ENCODE data around the gene FARS2. TPM values are rescaled to one million over a fixed set of nuclear protein-coding genes. Genes with fewer than 3 reads are reported as not detected.
A peak's percentile ranks its signal among the peaks of the same experiment; 100 is the strongest.

FARS2 gene
- total and polyA plus RNA-seq, 9 of the 15 experiments (the other 6 are each of a cell fraction or from before 2014, with no cell fraction given), result 16.5 to 62.2 (median 27.0) TPM

DNA sequence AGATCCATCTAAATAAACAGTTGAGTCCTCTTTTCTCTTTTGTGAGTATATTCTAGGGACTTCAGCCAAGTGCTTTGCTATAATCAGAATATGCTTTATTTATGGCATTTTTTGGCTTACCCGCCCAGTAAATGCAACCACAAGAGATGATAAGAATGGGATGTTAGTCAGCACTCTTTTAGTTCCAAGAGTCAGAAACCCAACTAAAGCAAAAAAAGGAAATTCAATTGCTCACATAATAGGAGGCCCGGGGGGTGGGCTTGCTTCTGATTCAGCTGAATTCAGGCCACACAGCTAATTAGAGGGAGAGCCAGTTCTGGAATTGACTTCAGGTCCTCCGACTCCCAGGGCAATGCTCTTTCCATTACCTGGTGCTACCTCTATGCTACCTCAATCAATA lies 250.6 kb downstream of the FARS2 start:
- Histone ChIP-seq H3K4me3 (no peak overlapping the region), H3K4me2 (ENCODE audit: insufficient read depth, low read length) (no peak overlapping the region), H3K9me1 (ENCODE audit: control insufficient read depth, insufficient read depth, low read length) (no peaks in the 10 kb centered on the region), H3K27ac (ENCODE audit: extremely low read depth, low read depth, low read length) (no peak overlapping the region), H3K9me3 (replicated peaks; ENCODE audit: control insufficient read depth, insufficient read depth, low read depth, low read length) (no peaks in the 10 kb centered on the region), H3K27me3 (ENCODE audit: control insufficient read depth in 2 of 2, insufficient read depth in 2 of 2, low read length in 2 of 2) (no peaks in the 10 kb centered on the region), H2AFZ (ENCODE audit: low read depth, low read length) (no peak overlapping the region), H3K36me3 (ENCODE audit: control insufficient read depth, insufficient read depth, low read length) (no peaks in the 10 kb centered on the region), H3K79me2 (ENCODE audit: control insufficient read depth, insufficient read depth, low read length) (no peaks in the 10 kb centered on the region), H3K4me1 (replicated peaks in 1 of 2; ENCODE audit: control insufficient read depth in 2 of 2, insufficient read depth in 2 of 2, low read length in 2 of 2) (peaks cover 3 to 23% of the 10 kb centered on the region in 2 experiments), H4K20me1 (replicated peaks; ENCODE audit: control insufficient read depth, insufficient read depth, low read length) (0 out of 2 replicates have a peak, but pooled peaks cover 6% of the 10 kb centered on the region), H3K9ac (ENCODE audit: insufficient read depth in 1 of 2, low read depth in 2 of 2, low read length in 2 of 2) (no peak overlapping the region; a peak in 1 of 4 replicates)
- CTCF ChIA-PET (ENCODE audit: low intra/inter-chr PET ratio), result no interaction called here
- no peak for FAIRE-seq
- POLR2A ChIA-PET, result no interaction called here
- BruUV-seq (replicated peaks), result no TSS peak
- peak in 2 of 4 experiments; percentile 23 to 35 for DNase-seq (ENCODE audit: extremely low read depth in 1 of 4, low spot score in 3 of 4)
- intact Hi-C loops (cut with micrococcal nuclease) (no loop called here), in situ Hi-C loops (cut with MboI) (no loop called here)
- ATAC-seq, result peak; percentile 57
- WGBS (ENCODE audit: insufficient coverage, low coverage, missing lambda C conversion rate), result 22% methylated on average over 3 of the region's 3 CpGs
- TF ChIP-seq THRB (CRISPR knock-in tag; conservative IDR thresholded peaks at IDR 0.05), result no peak
- no peak for TF ChIP-seq GABPB2 (CRISPR knock-in tag; conservative IDR thresholded peaks at IDR 0.05)
- no peak for TF ChIP-seq SFPQ (IDR thresholded peaks at IDR 0.05; ENCODE audit: low read depth, low read length)
- TF ChIP-seq SETDB1 (IDR thresholded peaks at IDR 0.05; ENCODE audit: low read length), result no peak
- TF ChIP-seq CREBBP (IDR thresholded peaks at IDR 0.05; ENCODE audit: low read depth, low read length), result no peak
- no peak for TF ChIP-seq SRSF9 (IDR thresholded peaks at IDR 0.05; ENCODE audit: borderline replicate concordance, low read depth, low read length)
- no peak for TF ChIP-seq ZNF274 (IDR thresholded peaks at IDR 0.05; ENCODE audit: borderline replicate concordance, low read depth, low read length)
- TF ChIP-seq MAFK (IDR thresholded peaks at IDR 0.05; ENCODE audit: low read length), result peak; percentile 45; the same call in 1 of the 2 replicates
- no peak for TF ChIP-seq ZNF583 (CRISPR knock-in tag; IDR thresholded peaks at IDR 0.05)
- TF ChIP-seq RBFOX2 (IDR thresholded peaks at IDR 0.05; ENCODE audit: low read depth, low read length), result no peak
- TF ChIP-seq, protein P1, sequence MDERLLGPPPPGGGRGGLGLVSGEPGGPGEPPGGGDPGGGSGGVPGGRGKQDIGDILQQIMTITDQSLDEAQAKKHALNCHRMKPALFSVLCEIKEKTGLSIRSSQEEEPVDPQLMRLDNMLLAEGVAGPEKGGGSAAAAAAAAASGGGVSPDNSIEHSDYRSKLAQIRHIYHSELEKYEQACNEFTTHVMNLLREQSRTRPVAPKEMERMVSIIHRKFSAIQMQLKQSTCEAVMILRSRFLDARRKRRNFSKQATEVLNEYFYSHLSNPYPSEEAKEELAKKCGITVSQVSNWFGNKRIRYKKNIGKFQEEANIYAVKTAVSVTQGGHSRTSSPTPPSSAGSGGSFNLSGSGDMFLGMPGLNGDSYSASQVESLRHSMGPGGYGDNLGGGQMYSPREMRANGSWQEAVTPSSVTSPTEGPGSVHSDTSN (CRISPR knock-in tag; IDR thresholded peaks at IDR 0.05; ENCODE audit: low read depth), result no peak
- TF ChIP-seq, protein P1 (tag; conservative IDR thresholded peaks at IDR 0.05; ENCODE audit: low read depth), result 0 out of 2 replicates have a peak, but pooled peaks have one; percentile 21
- TF ChIP-seq ZBTB26 (CRISPR knock-in tag; IDR thresholded peaks at IDR 0.05), result no peak
- TF ChIP-seq ZNF79 (CRISPR knock-in tag; IDR thresholded peaks at IDR 0.05; ENCODE audit: low read depth), result no peak
- no peak for TF ChIP-seq HDAC6 (IDR thresholded peaks at IDR 0.05; ENCODE audit: low read depth, low read length)
